Ishikawa (cell line): ENCODE measurements around the gene TMF1.

Experiments used
- CEBPB ChIP-seq: IDR thresholded peaks from 2 replicates; pipeline ENCODE4 v1.6.1; 2012
- CREB1 ChIP-seq: IDR thresholded peaks from 2 replicates; pipeline ENCODE4 v1.6.1; 2012; ENCODE audit warnings: low read depth
- EGR1 ChIP-seq: IDR thresholded peaks from 2 replicates; pipeline ENCODE4 v1.6.1; 2012
- EP300 ChIP-seq: IDR thresholded peaks from 2 replicates; pipeline ENCODE4 v1.6.1; 2012; ENCODE audit warnings: borderline replicate concordance
- FOXM1 ChIP-seq: IDR thresholded peaks from 2 replicates; pipeline ENCODE4 v1.6.1; 2012; ENCODE audit warnings: low read depth, borderline replicate concordance
- MAX ChIP-seq: IDR thresholded peaks from 2 replicates; pipeline ENCODE4 v1.6.1; 2012
- NFIC ChIP-seq: IDR thresholded peaks from 2 replicates; pipeline ENCODE4 v1.6.1; 2012
- RAD21 ChIP-seq: IDR thresholded peaks from 2 replicates; pipeline ENCODE4 v1.6.1; 2012; ENCODE audit warnings: low read depth
- REST ChIP-seq: IDR thresholded peaks from 2 replicates; pipeline ENCODE4 v1.6.1; 2012; ENCODE audit warnings: low read depth, mild to moderate bottlenecking
- TAF1 ChIP-seq: IDR thresholded peaks from 2 replicates; pipeline ENCODE4 v1.6.1; 2012; ENCODE audit warnings: low read depth, mild to moderate bottlenecking
- TEAD4 ChIP-seq: IDR thresholded peaks from 2 replicates; pipeline ENCODE4 v1.6.1; 2012
- USF1 ChIP-seq: IDR thresholded peaks from 2 replicates; pipeline ENCODE4 v1.6.1; 2012
- YY1 ChIP-seq: IDR thresholded peaks from 2 replicates; pipeline ENCODE4 v1.6.1; 2012; ENCODE audit warnings: low read depth
- ZBTB7A ChIP-seq: IDR thresholded peaks from 2 replicates; pipeline ENCODE4 v1.6.1; 2012; ENCODE audit warnings: low read depth

- TF ChIP-seq EP300 (no peak), ZBTB7A (no peak), RAD21 (no peak), CEBPB (no peak), FOXM1 (no peak), TAF1 (no peak), EGR1 (no peak), NFIC (no peak), CREB1 (no peak), YY1 (no peak), MAX (no peak), REST (no peak), TEAD4 (no peak), USF1 (no peak)
These were observed 46.2 kb downstream of the TMF1 start for GRCh38 chr3:69005791-69006482.
